Esophagus squamous epithelium (tissue), 4 donors: ENCODE results near the gene COG5.

ENCODE experiments used
- CTCF ChIP-seq, 6 experiments: fragments of 450-650 bp in 4 of 6; fragments of 200-600 bp in 2 of 6; sonication (generic) in 2 of 6; IDR thresholded peaks; one replicate each; pipeline ENCODE4 v1.5.1; 2016 to 2019; ENCODE audit warnings: antibody characterized with exemption in 6 of 6, mild to moderate bottlenecking in 4 of 6, moderate library complexity in 4 of 6
- POLR2A ChIP-seq, 4 donors: fragments of 450-650 bp; IDR thresholded peaks; one replicate each; pipeline ENCODE4 v1.6.1; 2017; ENCODE audit warnings: antibody characterized with exemption in 4 of 4, mild to moderate bottlenecking in 4 of 4, moderate library complexity in 3 of 4

- TF ChIP-seq POLR2A (IDR thresholded peaks at IDR 0.05) (no peak), CTCF (IDR thresholded peaks at IDR 0.05) (no peak)
These were observed 91.6 kb downstream of the COG5 start for GRCh38 chr7:107472116-107472515.
